RPMI8226 (cell line): Measurements from ENCODE around the gene RAB11FIP4.

Experiments
- DNase-seq: peaks from one replicate; pipeline ENCODE4 v3.0.0-alpha.2; 2015

The RAB11FIP4 gene

GRCh38 chr17:31508288-31509094 lies 117.0 kb downstream of the RAB11FIP4 start:
- DNase-seq = no peak

GRCh38 chr17:31509095-31509804 lies 117.8 kb downstream of the RAB11FIP4 start:
- DNase-seq = no peak

GRCh38 chr17:31509805-31510177 lies 118.3 kb downstream of the RAB11FIP4 start:
- no peak for DNase-seq

- no peak for DNase-seq
Observed at GRCh38 chr17:31510308-31511194, 119.1 kb downstream of the RAB11FIP4 start.

- DNase-seq = peak; percentile 44
Observed at GRCh38 chr17:31511195-31511578, 119.7 kb downstream of the RAB11FIP4 start.

GRCh38 chr17:31511580-31511979 lies 120.1 kb downstream of the RAB11FIP4 start:
- no peak for DNase-seq

GRCh38 chr17:31512104-31512740 lies 120.7 kb downstream of the RAB11FIP4 start:
- DNase-seq = no peak

GRCh38 chr17:31512796-31513195 lies 121.3 kb downstream of the RAB11FIP4 start:
- no peak for DNase-seq

GRCh38 chr17:31513731-31514427 lies 122.4 kb downstream of the RAB11FIP4 start:
- no peak for DNase-seq

GRCh38 chr17:31515267-31515666 lies 123.8 kb downstream of the RAB11FIP4 start:
- DNase-seq = no peak

GRCh38 chr17:31517524-31517923 lies 126.0 kb downstream of the RAB11FIP4 start:
- DNase-seq = no peak

- no peak for DNase-seq
Observed at GRCh38 chr17:31518478-31518877, 127.0 kb downstream of the RAB11FIP4 start.

- no peak for DNase-seq
Observed at GRCh38 chr17:31521632-31522283, 130.3 kb downstream of the RAB11FIP4 start.

GRCh38 chr17:31522284-31522931 lies 130.9 kb downstream of the RAB11FIP4 start:
- DNase-seq = no peak

- no peak for DNase-seq
Observed at GRCh38 chr17:31522987-31523495, 131.6 kb downstream of the RAB11FIP4 start.

- no peak for DNase-seq
Observed at GRCh38 chr17:31523862-31524730, 132.6 kb downstream of the RAB11FIP4 start.

GRCh38 chr17:31524926-31525800 lies 133.7 kb downstream of the RAB11FIP4 start:
- DNase-seq = peak; percentile 83

- no peak for DNase-seq
Observed at GRCh38 chr17:31525801-31526549, 134.5 kb downstream of the RAB11FIP4 start.
